Esophagus muscularis mucosa (tissue), 4 donors: Measurements from ENCODE around the gene RACGAP1. TPM values are rescaled to one million over a fixed set of nuclear protein-coding genes. Genes with fewer than 3 reads are reported as not detected.

ENCODE experiments used
- DNase-seq: peaks from one replicate; pipeline ENCODE4 v3.0.0-alpha.2; 2017; ENCODE audit errors: extremely low spot score
- H3K27ac ChIP-seq, 4 donors: fragments of 200-600 bp; sonication (generic); replicated peaks in 1 of 4; 1 replicate in 3 of 4; 2 replicates in 1 of 4; pipeline ENCODE4 v1.5.1; 2016 to 2019; ENCODE audit warnings: mild to moderate bottlenecking in 1 of 4
- H3K27me3 ChIP-seq, 4 donors: fragments of 200-600 bp; sonication (generic); one replicate each; pipeline versions ENCODE4 v1.5.1 to v1.6.0; 2016 to 2019
- H3K36me3 ChIP-seq, 4 donors: fragments of 200-600 bp; sonication (generic); one replicate each; pipeline ENCODE4 v1.5.1; 2016 to 2019
- H3K4me1 ChIP-seq, 4 donors: fragments of 200-600 bp; sonication (generic); one replicate each; pipeline ENCODE4 v1.5.1; 2016 to 2019
- H3K4me3 ChIP-seq, 4 donors: fragments of 200-600 bp; sonication (generic); 1 replicate in 2 of 4; 2 replicates in 2 of 4; pipeline ENCODE4 v1.5.1; 2016 to 2019; ENCODE audit warnings: mild to moderate bottlenecking in 4 of 4, moderate library complexity in 1 of 4
- H3K9me3 ChIP-seq, 4 donors: fragments of 200-600 bp; sonication (generic); 1 replicate in 3 of 4; 2 replicates in 1 of 4; pipeline ENCODE4 v1.5.1; 2016 to 2019
- CTCF ChIP-seq, 3 experiments: fragments of 200-600 bp in 2 of 3; fragments of 450-650 bp in 1 of 3; sonication (generic) in 2 of 3; IDR thresholded peaks; one replicate each; pipeline ENCODE4 v1.5.1; 2017 to 2019; ENCODE audit warnings: antibody characterized with exemption in 3 of 3, mild to moderate bottlenecking in 2 of 3, moderate library complexity in 1 of 3
- EP300 ChIP-seq: sonication (generic); formaldehyde crosslinking; IDR thresholded peaks from one replicate; pipeline ENCODE4 v1.6.1; 2017; ENCODE audit warnings: antibody characterized with exemption
- POLR2A ChIP-seq: fragments of 450-650 bp; IDR thresholded peaks from one replicate; pipeline ENCODE4 v1.6.1; 2017; ENCODE audit warnings: antibody characterized with exemption, moderate library complexity, mild to moderate bottlenecking, low read depth
- POLR2AphosphoS5 ChIP-seq, 2 donors: sonication (generic); formaldehyde crosslinking; IDR thresholded peaks; one replicate each; pipeline ENCODE4 v1.6.1; 2017; ENCODE audit warnings: antibody characterized with exemption in 2 of 2
- WGBS: methylation state at CpG from one replicate; pipeline ENCODE4 v1.1.5; 2018; 5-methylcytosine and 5-hydroxymethylcytosine counted together
- intact Hi-C: fragments of 100-400 bp; cut with DNase I; formaldehyde crosslinking; loops from one replicate; pipeline ENCODE4 v1.15.1; 2023
- total RNA-seq, 4 donors: library from RNA; depleted of rRNA; stranded (reverse); fragments of >200 nt; gene quantifications; one replicate each; pipeline versions ENCODE4 v1.1.0 to v1.2.1, GENCODE V29; 2016

Gene RACGAP1
- total RNA-seq, 4 donors from 2014 or later: 10.5 to 13.3 (median 11.4) TPM

GRCh38 chr12:50047693-50048250 lies 22.5 kb upstream of the RACGAP1 start:
- Histone ChIP-seq H3K4me1 (peaks cover 4 to 15% (median 13%) of the 10 kb centered on the region in 4 donors), H3K9me3 (no peaks in the 10 kb centered on the region), H3K4me3 (no peak overlapping the region), H3K36me3 (no peaks in the 10 kb centered on the region), H3K27ac (no peak overlapping the region), H3K27me3 (peaks cover 0 to 30% (median 0%) of the 10 kb centered on the region in 4 donors)
- DNase-seq: no peak
- no peak for TF ChIP-seq CTCF (IDR thresholded peaks at IDR 0.05)
- 86% methylated on average over 7 of the region's 7 CpGs for WGBS
- intact Hi-C loops: loop anchor here (10.0 kb wide), 1 partner anchor 183 kb away; no protein-coding TSS in a partner anchor

GRCh38 chr12:50043854-50044253 lies 18.6 kb upstream of the RACGAP1 start:
- Histone ChIP-seq H3K9me3 (no peaks in the 10 kb centered on the region), H3K27me3 (no peaks in the 10 kb centered on the region), H3K27ac (no peak overlapping the region), H3K36me3 (no peaks in the 10 kb centered on the region), H3K4me3 (no peak overlapping the region), H3K4me1 (no peaks in the 10 kb centered on the region)
- intact Hi-C loops: loop anchor here (10.0 kb wide), 1 partner anchor 179 kb away; no protein-coding TSS in a partner anchor
- no peak for DNase-seq
- WGBS: 67% methylated on average over 6 of the region's 6 CpGs
- TF ChIP-seq EP300 (no peak), CTCF (IDR thresholded peaks at IDR 0.05) (no peak), POLR2A (no peak), POLR2AphosphoS5 (IDR thresholded peaks at IDR 0.05) (no peak)

GRCh38 chr12:50043308-50043707 lies 18.0 kb upstream of the RACGAP1 start:
- 92% methylated on average over 2 of the region's 2 CpGs for WGBS
- TF ChIP-seq POLR2A (no peak), EP300 (no peak), CTCF (IDR thresholded peaks at IDR 0.05) (no peak), POLR2AphosphoS5 (IDR thresholded peaks at IDR 0.05) (no peak)
- Histone ChIP-seq H3K36me3 (no peaks in the 10 kb centered on the region), H3K27ac (no peak overlapping the region), H3K27me3 (no peaks in the 10 kb centered on the region), H3K4me1 (no peaks in the 10 kb centered on the region), H3K4me3 (no peak overlapping the region), H3K9me3 (no peaks in the 10 kb centered on the region)
- DNase-seq: no peak
- intact Hi-C loops: loop anchor here (10.0 kb wide), 1 partner anchor 179 kb away; no protein-coding TSS in a partner anchor

GRCh38 chr12:50042693-50043092 lies 17.4 kb upstream of the RACGAP1 start:
- no peaks in the 10 kb centered on the region for H3K9me3 ChIP-seq
- no peak overlapping the region for H3K4me3 ChIP-seq
- H3K4me1 ChIP-seq: no peaks in the 10 kb centered on the region
- no peak for DNase-seq
- no peak for TF ChIP-seq CTCF (IDR thresholded peaks at IDR 0.05)
- H3K36me3 ChIP-seq: no peaks in the 10 kb centered on the region
- no peaks in the 10 kb centered on the region for H3K27me3 ChIP-seq
- 89% methylated on average over 6 of the region's 6 CpGs for WGBS
- intact Hi-C loops: loop anchor here (10.0 kb wide), 1 partner anchor 178 kb away; no protein-coding TSS in a partner anchor
- H3K27ac ChIP-seq: no peak overlapping the region

GRCh38 chr12:50041962-50042361 lies 16.7 kb upstream of the RACGAP1 start:
- WGBS: 74% methylated on average over 5 of the region's 5 CpGs
- Histone ChIP-seq H3K9me3 (no peaks in the 10 kb centered on the region), H3K27me3 (peaks cover 0 to 3% (median 0%) of the 10 kb centered on the region in 4 donors), H3K36me3 (no peaks in the 10 kb centered on the region), H3K27ac (no peak overlapping the region), H3K4me3 (no peak overlapping the region), H3K4me1 (no peaks in the 10 kb centered on the region)
- intact Hi-C loops: loop anchor here (10.0 kb wide), 1 partner anchor 177 kb away; no protein-coding TSS in a partner anchor
- DNase-seq: no peak
- no peak for TF ChIP-seq POLR2A
- no peak for TF ChIP-seq CTCF (IDR thresholded peaks at IDR 0.05)
- TF ChIP-seq EP300: no peak
- TF ChIP-seq POLR2AphosphoS5 (IDR thresholded peaks at IDR 0.05): no peak
